ENCODE data around the gene RNF11.

The RNF11 gene

GRCh38 chr1:51266791-51267190, 30.7 kb downstream of the RNF11 start:
- no peak for DNase-seq

DNA sequence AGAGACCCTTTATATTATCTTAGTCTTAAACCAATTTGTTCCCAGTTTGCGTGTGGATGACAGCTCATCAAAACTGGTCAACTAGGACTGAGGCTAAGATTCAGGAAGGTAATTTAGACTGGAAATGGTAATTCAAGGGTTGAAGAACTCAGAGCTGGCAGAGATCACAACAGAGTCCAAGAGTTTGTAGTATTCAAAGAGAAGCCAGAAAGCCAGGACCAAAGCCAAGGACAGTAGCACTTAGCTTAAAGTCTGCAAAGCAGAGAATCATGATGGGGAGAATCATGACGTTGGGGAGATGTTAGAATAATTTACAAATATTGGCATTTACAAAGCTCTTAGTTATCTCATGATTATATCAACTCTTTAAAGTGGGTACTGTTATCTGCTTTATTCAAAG, 32.6 kb downstream of the RNF11 start:
- DNase-seq = no peak

DNA sequence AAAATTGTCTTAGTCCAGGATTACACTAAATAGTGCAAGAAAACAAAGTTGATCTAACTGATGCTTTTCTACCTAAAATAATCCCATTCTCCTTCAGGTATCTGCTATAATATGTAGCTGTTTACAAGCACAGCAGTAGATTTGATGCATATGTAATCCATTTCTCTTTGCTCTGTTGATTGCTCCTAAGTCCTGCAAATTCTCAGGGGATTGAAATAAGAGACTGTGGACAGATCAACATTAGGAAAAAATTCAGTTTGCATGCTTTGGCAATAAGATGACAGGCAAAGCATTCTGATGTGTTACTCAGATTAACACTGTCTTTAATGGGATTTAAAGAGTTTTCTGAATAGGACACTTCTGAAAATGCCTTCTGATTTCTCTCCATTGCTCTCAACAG, 34.7 kb downstream of the RNF11 start:
- no peak for DNase-seq

DNA sequence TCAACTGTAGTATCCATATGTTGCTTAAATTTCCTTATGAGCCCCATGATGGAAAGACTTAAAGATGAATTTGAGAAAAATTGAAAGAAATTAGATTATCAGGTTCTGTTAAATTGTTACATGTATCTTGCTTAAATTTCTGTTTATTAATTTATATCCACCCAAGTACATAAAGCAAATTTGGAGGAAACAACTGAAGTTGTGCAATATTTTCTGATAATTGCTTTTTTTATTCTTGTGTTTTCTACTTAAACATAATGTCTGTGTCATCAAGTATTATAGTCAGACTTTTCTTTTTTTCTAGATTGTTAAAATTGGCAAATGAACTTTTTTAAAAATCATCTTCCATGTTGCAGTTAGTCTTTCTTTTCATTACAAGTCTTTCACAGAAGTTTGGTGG, 36.8 kb downstream of the RNF11 start:
- no peak for DNase-seq

DNA sequence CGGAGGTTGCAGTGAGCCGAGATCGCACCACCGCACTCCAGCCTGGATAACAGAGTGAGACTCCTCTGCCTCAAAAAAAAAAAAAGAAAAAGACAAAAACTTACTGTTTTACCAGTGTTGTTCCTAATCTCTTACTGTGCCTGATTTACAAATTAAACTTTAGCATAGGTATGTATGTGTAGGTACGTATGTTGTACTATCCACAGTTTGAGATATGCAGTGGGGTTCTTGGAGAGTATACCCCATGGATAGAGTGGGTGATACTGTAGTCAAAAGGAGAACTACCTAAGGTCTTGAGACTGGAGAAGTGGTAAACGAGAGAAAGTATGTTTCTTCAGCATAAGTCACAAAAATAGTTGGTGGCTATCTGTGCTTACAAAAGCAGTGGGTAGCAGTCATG, 38.6 kb downstream of the RNF11 start:
- no peak for DNase-seq

DNA sequence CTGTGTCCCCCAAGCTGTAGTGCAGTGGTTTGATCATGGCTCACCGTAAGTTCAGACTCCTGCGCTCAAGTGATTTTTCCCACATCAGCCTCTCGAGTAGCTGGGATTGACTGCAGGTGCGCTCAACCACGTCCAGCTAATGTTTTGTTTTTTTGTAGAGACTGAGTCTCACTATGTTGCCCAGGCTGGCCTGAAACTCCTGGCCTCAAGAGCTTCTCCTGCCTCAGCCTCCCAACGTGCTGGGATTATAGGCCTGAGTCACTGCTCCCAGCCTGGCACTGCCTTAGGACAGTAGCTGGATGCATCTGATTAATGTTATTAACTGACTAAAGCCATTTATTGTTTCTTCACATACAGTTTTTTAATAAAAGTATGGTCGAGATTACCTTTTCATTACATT, 40.2 kb downstream of the RNF11 start:
- DNase-seq = peak; percentile 60

DNA sequence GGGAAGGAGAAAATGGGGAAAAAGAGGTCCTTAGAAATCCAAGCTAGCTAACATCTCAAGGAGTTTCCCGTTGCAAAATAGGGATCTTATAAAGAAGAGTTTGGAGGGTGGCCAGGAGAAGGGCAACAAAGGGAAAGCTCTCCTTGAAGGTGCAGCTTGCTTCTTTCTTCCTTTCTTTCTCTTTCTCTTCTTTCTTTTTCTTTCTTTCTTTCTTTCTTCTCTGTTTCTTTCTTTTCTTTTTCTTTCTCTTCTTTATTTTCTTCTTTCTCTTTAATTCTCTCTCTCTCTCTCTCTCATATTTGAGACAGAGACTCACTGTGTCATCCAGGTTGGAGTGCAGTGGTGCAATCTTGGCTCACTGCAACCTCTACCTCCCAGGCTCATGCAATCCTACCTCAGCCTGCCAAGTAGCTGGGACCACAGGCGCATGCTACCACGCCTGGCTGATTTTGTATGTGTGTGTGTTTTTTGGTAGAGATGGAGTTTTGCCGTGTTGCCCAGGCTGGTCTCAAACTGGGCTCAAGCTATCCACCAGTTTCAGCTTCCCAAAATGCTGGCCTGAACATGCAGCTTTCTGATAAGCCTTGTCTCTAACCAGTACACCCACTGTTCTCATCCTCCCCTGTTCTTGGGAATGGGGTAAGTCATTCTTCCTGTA, 44.4 kb downstream of the RNF11 start:
- DNase-seq = no peak

GRCh38 chr1:51281807-51282206, 45.7 kb downstream of the RNF11 start:
- no peak for DNase-seq

- DNase-seq = no peak
Observed at GRCh38 chr1:51282605-51283004, 46.5 kb downstream of the RNF11 start.

DNA sequence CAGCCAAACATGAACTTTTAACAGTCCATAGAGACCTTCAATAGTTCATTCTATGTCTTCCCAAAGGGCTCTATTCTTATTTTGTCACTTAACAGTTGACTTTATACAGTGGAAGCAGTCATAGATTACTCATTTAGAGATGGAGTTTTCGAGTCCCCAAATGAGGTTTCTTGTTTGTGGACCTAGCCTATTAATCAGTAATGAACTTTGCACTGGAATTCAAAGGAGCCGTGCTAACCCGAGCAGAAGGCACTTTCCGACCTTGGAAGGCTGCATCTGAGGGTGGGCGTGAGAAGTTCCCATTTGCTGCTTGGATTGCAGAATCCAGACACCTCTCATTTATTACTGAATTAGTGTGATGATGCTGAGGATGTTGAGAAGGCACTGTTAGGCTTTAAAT, 47.9 kb downstream of the RNF11 start:
- DNase-seq = no peak

- DNase-seq = peak; percentile 74
Observed at GRCh38 chr1:51284487-51284954, 48.4 kb downstream of the RNF11 start.

- no peak for DNase-seq
Observed at GRCh38 chr1:51285055-51285454, 49.0 kb downstream of the RNF11 start.

DNA sequence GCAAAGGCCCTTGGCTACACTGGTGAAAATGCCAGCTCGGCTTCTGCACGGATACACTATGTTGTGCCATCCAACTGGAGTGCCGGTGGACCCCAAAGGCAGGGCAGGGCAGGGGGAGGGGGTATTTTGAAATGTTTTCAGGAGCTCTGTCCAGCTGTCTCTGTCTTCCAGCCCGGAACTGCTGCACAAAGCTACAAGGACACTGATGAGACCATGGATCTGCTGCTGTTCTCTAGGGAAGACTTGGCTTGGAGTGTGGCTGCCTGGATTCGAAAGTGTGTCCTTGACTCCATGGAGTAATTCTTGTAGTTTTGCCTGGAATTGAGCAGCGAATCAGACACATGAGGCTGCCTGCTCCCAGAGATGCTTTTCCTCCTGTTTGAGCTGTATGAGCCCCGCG, 51.9 kb downstream of the RNF11 start:
- no peak for DNase-seq

- DNase-seq = no peak
Observed at GRCh38 chr1:51288578-51288977, 52.5 kb downstream of the RNF11 start.

- no peak for DNase-seq
Observed at GRCh38 chr1:51289676-51290488, 53.8 kb downstream of the RNF11 start.

DNA sequence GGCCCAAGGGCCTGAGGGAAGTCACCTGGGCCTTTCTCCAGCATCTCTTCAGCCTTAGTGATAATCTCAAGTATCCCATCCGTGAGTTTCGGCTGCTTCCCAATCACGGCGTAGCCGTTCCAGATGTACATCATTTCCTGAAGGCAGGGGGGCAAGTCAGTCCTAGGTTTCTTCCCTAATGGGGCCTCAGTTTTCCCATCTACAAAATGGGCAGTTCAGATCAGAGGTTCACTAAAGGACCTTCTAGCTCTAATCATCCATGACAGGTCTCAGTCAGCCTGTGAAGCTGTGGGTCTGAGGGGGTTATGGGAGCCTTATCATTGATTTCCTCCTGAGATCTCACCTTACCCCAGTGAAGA, 54.4 kb downstream of the RNF11 start:
- DNase-seq = no peak

- DNase-seq = no peak
Observed at GRCh38 chr1:51293898-51294515, 57.9 kb downstream of the RNF11 start.

GRCh38 chr1:51294566-51295184, 58.6 kb downstream of the RNF11 start:
- no peak for DNase-seq

GRCh38 chr1:51295926-51296325, 59.9 kb downstream of the RNF11 start:
- DNase-seq = no peak

GRCh38 chr1:51296383-51297357, 60.6 kb downstream of the RNF11 start:
- peak; percentile 88 for DNase-seq

DNA sequence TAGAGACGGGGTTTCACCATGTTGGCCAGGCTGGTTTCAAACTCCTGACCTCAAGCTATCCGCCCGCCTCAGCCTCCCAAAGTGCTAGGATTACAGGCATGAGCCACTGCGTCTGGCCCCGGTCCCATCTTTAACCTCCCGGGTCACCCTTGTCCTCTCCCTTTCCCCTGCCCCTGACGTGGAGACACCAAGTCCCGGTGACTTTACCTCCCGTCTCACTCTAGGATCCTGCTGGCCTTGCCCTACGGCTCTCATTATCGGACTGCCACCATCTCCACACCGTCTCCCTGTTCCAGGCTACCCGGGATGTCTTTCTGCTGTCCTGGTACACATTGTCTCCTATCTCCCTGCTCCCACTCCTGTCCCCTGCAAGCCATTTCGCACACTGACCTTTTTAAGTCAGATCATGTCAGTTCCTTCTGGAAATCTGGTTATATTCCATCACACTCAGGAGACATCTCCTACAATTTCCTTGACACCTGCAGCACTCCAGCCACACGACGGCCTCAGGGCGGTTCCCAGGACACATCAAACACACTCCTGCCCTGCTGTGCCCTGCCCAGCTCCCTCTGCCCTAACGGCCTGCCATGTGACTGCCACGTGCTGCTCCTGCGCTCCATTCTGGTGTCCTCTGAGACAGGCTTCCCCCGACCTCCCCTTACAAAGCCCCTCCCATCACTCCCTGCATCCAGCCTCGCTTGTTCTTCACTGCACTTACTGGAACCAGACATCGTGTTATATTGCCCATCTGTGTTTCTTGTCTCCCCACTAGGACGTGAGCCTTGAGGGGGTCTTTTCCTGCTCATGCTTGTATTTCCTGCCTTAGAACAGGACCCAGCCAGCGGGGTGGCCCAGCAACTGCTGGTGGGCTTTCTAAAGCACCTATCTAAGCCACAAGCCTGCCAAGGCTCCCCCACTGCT, 61.6 kb downstream of the RNF11 start:
- no peak for DNase-seq

Measured in NCI-H345 (cell line).